Eye (tissue), 1 donor: ENCODE data around the gene USP47.
"Not testable (repeated sequence)": the region's sequence is repeated elsewhere in the genome, so short reads cannot be mapped to it uniquely, and the experiment has no call there.

Experiments
- DNase-seq: peaks from one replicate; pipeline ENCODE4 v3.0.0-alpha.2; 2015

USP47 gene

GRCh38 chr11:11826260-11826659 lies 15.5 kb upstream of the USP47 start:
- DNase-seq, result no peak

- DNase-seq, result no peak
Measured at GRCh38 chr11:11827272-11827671, 14.5 kb upstream of the USP47 start.

GRCh38 chr11:11831406-11831805 lies 10.4 kb upstream of the USP47 start:
- DNase-seq, result not testable (repeated sequence)

- no peak for DNase-seq
Measured at GRCh38 chr11:11836676-11837231, 5.0 kb upstream of the USP47 start.

GRCh38 chr11:11839718-11840117 lies 2.1 kb upstream of the USP47 start:
- DNase-seq, result no peak

- peak; percentile 84 for DNase-seq
Measured at GRCh38 chr11:11841116-11841722, 553 bp upstream of the USP47 start.

- peak; percentile 92 for DNase-seq
Measured at GRCh38 chr11:11842421-11843008, 743 bp downstream of the USP47 start.

GRCh38 chr11:11843211-11843621 lies 1.4 kb downstream of the USP47 start:
- DNase-seq, result peak; percentile 64

GRCh38 chr11:11843642-11844041 lies 1.9 kb downstream of the USP47 start:
- DNase-seq, result peak; percentile 25

GRCh38 chr11:11844272-11844671 lies 2.5 kb downstream of the USP47 start:
- DNase-seq, result no peak

- DNase-seq, result peak; percentile 37
Measured at GRCh38 chr11:11845071-11845470, 3.3 kb downstream of the USP47 start.

- no peak for DNase-seq
Measured at GRCh38 chr11:11845551-11845950, 3.8 kb downstream of the USP47 start.

GRCh38 chr11:11847082-11847481 lies 5.3 kb downstream of the USP47 start:
- DNase-seq, result no peak

- peak; percentile 78 for DNase-seq
Measured at GRCh38 chr11:11848891-11849746, 7.3 kb downstream of the USP47 start.

- no peak for DNase-seq
Measured at GRCh38 chr11:11850668-11851067, 8.9 kb downstream of the USP47 start.

- no peak for DNase-seq
Measured at GRCh38 chr11:11856638-11857037, 14.9 kb downstream of the USP47 start.

- no peak for DNase-seq
Measured at GRCh38 chr11:11857769-11858168, 16.0 kb downstream of the USP47 start.

GRCh38 chr11:11858676-11859075 lies 16.9 kb downstream of the USP47 start:
- DNase-seq, result no peak

GRCh38 chr11:11860103-11860979 lies 18.6 kb downstream of the USP47 start:
- no peak for DNase-seq

- DNase-seq, result no peak
Measured at GRCh38 chr11:11862999-11863398, 21.2 kb downstream of the USP47 start.

GRCh38 chr11:11864332-11864731 lies 22.6 kb downstream of the USP47 start:
- no peak for DNase-seq

- DNase-seq, result no peak
Measured at GRCh38 chr11:11864803-11865202, 23.0 kb downstream of the USP47 start.

GRCh38 chr11:11865449-11865848 lies 23.7 kb downstream of the USP47 start:
- DNase-seq, result no peak
